ENCODE results near the gene KIAA1671. TPM values are rescaled to one million over a fixed set of nuclear protein-coding genes. Genes with fewer than 3 reads are reported as not detected.

The KIAA1671 gene
- polyA plus RNA-seq, 1 of the 3 experiments (the other 2 are of a cell fraction): 7.4 TPM

- no peaks in the 10 kb centered on the region; the same call in 1 of the 2 replicates for H4K20me1 ChIP-seq (ENCODE audit: insufficient read depth)
- WGBS (ENCODE audit: low lambda C conversion rate): 85% methylated on average over 5 of the region's 5 CpGs
- no peak overlapping the region for H2AFZ ChIP-seq (ENCODE audit: low read depth)
- H3K79me2 ChIP-seq (ENCODE audit: insufficient read depth): no peaks in the 10 kb centered on the region
- DNase-seq: no peak
- CTCF ChIA-PET: no interaction called here
- no peaks in the 10 kb centered on the region for H3K36me3 ChIP-seq (replicated peaks in 1 of 2; ENCODE audit: control insufficient read depth in 1 of 2, insufficient read depth in 2 of 2, low read length in 1 of 2)
- peaks cover 0 to 22% of the 10 kb centered on the region in 2 experiments; a peak in 1 of 4 replicates for H3K4me1 ChIP-seq (ENCODE audit: control insufficient read depth in 1 of 2, insufficient read depth in 2 of 2, low read depth in 1 of 2, low read length in 1 of 2)
- H3K9me3 ChIP-seq: no peaks in the 10 kb centered on the region
- H3K4me2 ChIP-seq: no peak overlapping the region
- H3K27me3 ChIP-seq (ENCODE audit: insufficient read depth): no peaks in the 10 kb centered on the region
- H3K27ac ChIP-seq (ENCODE audit: low read depth in 2 of 2, low read length in 1 of 2): no peak overlapping the region
- no peaks in the 10 kb centered on the region for H3F3A ChIP-seq (replicated peaks; ENCODE audit: insufficient read depth)
- no peak overlapping the region for H3K9ac ChIP-seq
- POLR2A ChIA-PET: no interaction called here
- TF ChIP-seq CHD2 (IDR thresholded peaks at IDR 0.05; ENCODE audit: low read length, partially characterized antibody): no peak
- no peak for TF ChIP-seq FOSL2 (IDR thresholded peaks at IDR 0.05; ENCODE audit: borderline replicate concordance, low read depth)
- TF ChIP-seq SIN3A (IDR thresholded peaks at IDR 0.05; ENCODE audit: borderline replicate concordance, low read depth, low read length): no peak
- TF ChIP-seq ELF1 (IDR thresholded peaks at IDR 0.05): no peak
- TF ChIP-seq, protein P1, sequence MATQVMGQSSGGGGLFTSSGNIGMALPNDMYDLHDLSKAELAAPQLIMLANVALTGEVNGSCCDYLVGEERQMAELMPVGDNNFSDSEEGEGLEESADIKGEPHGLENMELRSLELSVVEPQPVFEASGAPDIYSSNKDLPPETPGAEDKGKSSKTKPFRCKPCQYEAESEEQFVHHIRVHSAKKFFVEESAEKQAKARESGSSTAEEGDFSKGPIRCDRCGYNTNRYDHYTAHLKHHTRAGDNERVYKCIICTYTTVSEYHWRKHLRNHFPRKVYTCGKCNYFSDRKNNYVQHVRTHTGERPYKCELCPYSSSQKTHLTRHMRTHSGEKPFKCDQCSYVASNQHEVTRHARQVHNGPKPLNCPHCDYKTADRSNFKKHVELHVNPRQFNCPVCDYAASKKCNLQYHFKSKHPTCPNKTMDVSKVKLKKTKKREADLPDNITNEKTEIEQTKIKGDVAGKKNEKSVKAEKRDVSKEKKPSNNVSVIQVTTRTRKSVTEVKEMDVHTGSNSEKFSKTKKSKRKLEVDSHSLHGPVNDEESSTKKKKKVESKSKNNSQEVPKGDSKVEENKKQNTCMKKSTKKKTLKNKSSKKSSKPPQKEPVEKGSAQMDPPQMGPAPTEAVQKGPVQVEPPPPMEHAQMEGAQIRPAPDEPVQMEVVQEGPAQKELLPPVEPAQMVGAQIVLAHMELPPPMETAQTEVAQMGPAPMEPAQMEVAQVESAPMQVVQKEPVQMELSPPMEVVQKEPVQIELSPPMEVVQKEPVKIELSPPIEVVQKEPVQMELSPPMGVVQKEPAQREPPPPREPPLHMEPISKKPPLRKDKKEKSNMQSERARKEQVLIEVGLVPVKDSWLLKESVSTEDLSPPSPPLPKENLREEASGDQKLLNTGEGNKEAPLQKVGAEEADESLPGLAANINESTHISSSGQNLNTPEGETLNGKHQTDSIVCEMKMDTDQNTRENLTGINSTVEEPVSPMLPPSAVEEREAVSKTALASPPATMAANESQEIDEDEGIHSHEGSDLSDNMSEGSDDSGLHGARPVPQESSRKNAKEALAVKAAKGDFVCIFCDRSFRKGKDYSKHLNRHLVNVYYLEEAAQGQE (IDR thresholded peaks at IDR 0.05; ENCODE audit: low read depth, low read length): no peak
- TF ChIP-seq YY1 (IDR thresholded peaks at IDR 0.05; ENCODE audit: low read depth): no peak
- TF ChIP-seq TEAD4 (IDR thresholded peaks at IDR 0.05; ENCODE audit: borderline replicate concordance, insufficient read depth): no peak
- no peak for TF ChIP-seq IRF3 (IDR thresholded peaks at IDR 0.05; ENCODE audit: low read depth, low read length)
- TF ChIP-seq RXRA (IDR thresholded peaks at IDR 0.05; ENCODE audit: borderline replicate concordance, low read depth): no peak
- TF ChIP-seq, protein P2, sequence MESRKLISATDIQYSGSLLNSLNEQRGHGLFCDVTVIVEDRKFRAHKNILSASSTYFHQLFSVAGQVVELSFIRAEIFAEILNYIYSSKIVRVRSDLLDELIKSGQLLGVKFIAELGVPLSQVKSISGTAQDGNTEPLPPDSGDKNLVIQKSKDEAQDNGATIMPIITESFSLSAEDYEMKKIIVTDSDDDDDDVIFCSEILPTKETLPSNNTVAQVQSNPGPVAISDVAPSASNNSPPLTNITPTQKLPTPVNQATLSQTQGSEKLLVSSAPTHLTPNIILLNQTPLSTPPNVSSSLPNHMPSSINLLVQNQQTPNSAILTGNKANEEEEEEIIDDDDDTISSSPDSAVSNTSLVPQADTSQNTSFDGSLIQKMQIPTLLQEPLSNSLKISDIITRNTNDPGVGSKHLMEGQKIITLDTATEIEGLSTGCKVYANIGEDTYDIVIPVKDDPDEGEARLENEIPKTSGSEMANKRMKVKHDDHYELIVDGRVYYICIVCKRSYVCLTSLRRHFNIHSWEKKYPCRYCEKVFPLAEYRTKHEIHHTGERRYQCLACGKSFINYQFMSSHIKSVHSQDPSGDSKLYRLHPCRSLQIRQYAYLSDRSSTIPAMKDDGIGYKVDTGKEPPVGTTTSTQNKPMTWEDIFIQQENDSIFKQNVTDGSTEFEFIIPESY (IDR thresholded peaks at IDR 0.05; ENCODE audit: borderline replicate concordance, low read depth): no peak
- TF ChIP-seq GABPA (IDR thresholded peaks at IDR 0.05; ENCODE audit: low read depth): no peak
- no peak for TF ChIP-seq USF1 (IDR thresholded peaks at IDR 0.05; ENCODE audit: borderline replicate concordance, low read depth)
- TF ChIP-seq MAX (IDR thresholded peaks at IDR 0.05; ENCODE audit: low read depth): no peak
- TF ChIP-seq, protein P3, sequence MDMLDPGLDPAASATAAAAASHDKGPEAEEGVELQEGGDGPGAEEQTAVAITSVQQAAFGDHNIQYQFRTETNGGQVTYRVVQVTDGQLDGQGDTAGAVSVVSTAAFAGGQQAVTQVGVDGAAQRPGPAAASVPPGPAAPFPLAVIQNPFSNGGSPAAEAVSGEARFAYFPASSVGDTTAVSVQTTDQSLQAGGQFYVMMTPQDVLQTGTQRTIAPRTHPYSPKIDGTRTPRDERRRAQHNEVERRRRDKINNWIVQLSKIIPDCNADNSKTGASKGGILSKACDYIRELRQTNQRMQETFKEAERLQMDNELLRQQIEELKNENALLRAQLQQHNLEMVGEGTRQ (IDR thresholded peaks at IDR 0.05; ENCODE audit: borderline replicate concordance, low read depth, low read length): no peak
- TF ChIP-seq FOXJ3 (CRISPR knock-in tag; IDR thresholded peaks at IDR 0.05): no peak
- TF ChIP-seq MEF2A (IDR thresholded peaks at IDR 0.05; ENCODE audit: borderline replicate concordance, low read depth): no peak
- no peaks in the 10 kb centered on the region for H3K9me2 ChIP-seq
- H3K4me3 ChIP-seq (ENCODE audit: low read depth in 2 of 2, low read length in 1 of 2): no peak overlapping the region
Observed at GRCh38 chr22:25143156-25144076, 190.9 kb downstream of the KIAA1671 start.
